H1 (cell line): ENCODE results near the gene ASCL2. TPM values are rescaled to one million over a fixed set of nuclear protein-coding genes. Genes with fewer than 3 reads are reported as not detected.

ENCODE experiments used
- CTCF ChIA-PET: fragments of 300-600 bp; sonication (Branson Sonifier 250); formaldehyde crosslinking; loops from one replicate; lab custom pipeline; 2021; ENCODE audit not compliant: partially characterized antibody; lab: Charles Lee
- POLR2A ChIA-PET: fragments of 300-600 bp; sonication (Branson Sonifier 250); formaldehyde crosslinking; loops from one replicate; lab custom pipeline; 2021; ENCODE audit warnings: inconsistent platforms; ENCODE audit not compliant: partially characterized antibody; lab: Charles Lee
- DNase-seq, 2 experiments: peaks; one replicate each; pipeline versions ENCODE4 v3.0.0 to v3.0.0-alpha.2; 2010 to 2022; ENCODE audit warnings: low spot score in 2 of 2, low read depth in 1 of 2, mixed read lengths in 1 of 2
- FAIRE-seq: peaks from 2 replicates; lab custom pipeline; 2011; peaks lifted over from hg19 to GRCh38; lab: Jason Lieb, UNC
- H2AFZ ChIP-seq: 2 replicates; pipeline ENCODE4 v1.8.1; 2012; ENCODE audit warnings: low read length, inconsistent platforms
- H2AK5ac ChIP-seq: 2 replicates; pipeline ENCODE4 v1.6.1; 2013; ENCODE audit warnings: low read depth, low read length
- H2BK120ac ChIP-seq: replicated peaks from 2 replicates; pipeline ENCODE3; 2013; ENCODE audit warnings: low read depth, low read length, inconsistent platforms
- H2BK12ac ChIP-seq: 2 replicates; pipeline ENCODE4 v1.6.1; 2013; ENCODE audit warnings: low read depth, low read length
- H2BK15ac ChIP-seq: 2 replicates; pipeline ENCODE4 v1.6.1; 2013; ENCODE audit warnings: low read length
- H2BK20ac ChIP-seq: 2 replicates; pipeline ENCODE4 v1.6.1; 2013; ENCODE audit warnings: low read length
- H2BK5ac ChIP-seq: 2 replicates; pipeline ENCODE4 v1.6.1; 2013; ENCODE audit warnings: low read depth, low read length
- H3K14ac ChIP-seq: 2 replicates; pipeline ENCODE4 v1.6.1; 2013; ENCODE audit warnings: inconsistent platforms; ENCODE audit not compliant: insufficient read length
- H3K18ac ChIP-seq: 2 replicates; pipeline ENCODE4 v1.6.1; 2013; ENCODE audit warnings: low read length; ENCODE audit errors: extremely low read depth
- H3K23ac ChIP-seq: 2 replicates; pipeline ENCODE4 v1.6.1; 2013; ENCODE audit warnings: inconsistent platforms; ENCODE audit not compliant: insufficient read length
- H3K23me2 ChIP-seq: 2 replicates; pipeline ENCODE4 v1.6.1; 2013; ENCODE audit warnings: low read depth, low read length
- H3K27ac ChIP-seq: 2 replicates; pipeline ENCODE4 v1.6.1; 2011; ENCODE audit warnings: low read depth, low read length, inconsistent platforms
- H3K27me3 ChIP-seq, 4 experiments: replicated peaks in 1 of 4; 1 replicate in 1 of 4; 2 replicates in 3 of 4; pipeline versions ENCODE4 v1.6.1 to v1.8.1; 2011 to 2013; ENCODE audit warnings: low read length in 3 of 4, mild to moderate bottlenecking in 3 of 4, inconsistent platforms in 2 of 4, mixed read lengths in 2 of 4, moderate library complexity in 1 of 4; ENCODE audit not compliant: control insufficient read depth in 3 of 4, insufficient read depth in 3 of 4; ENCODE audit errors: extremely low read depth in 1 of 4
- H3K36me3 ChIP-seq, 4 experiments: 2 replicates each; pipeline versions ENCODE4 v1.6.1 to v1.8.1; 2011 to 2013; ENCODE audit warnings: mild to moderate bottlenecking in 4 of 4, low read length in 3 of 4, moderate library complexity in 2 of 4, control low read depth in 1 of 4, inconsistent platforms in 1 of 4; ENCODE audit not compliant: insufficient read depth in 4 of 4, control insufficient read depth in 2 of 4
- H3K4ac ChIP-seq: replicated peaks from 2 replicates; pipeline ENCODE3; 2013; ENCODE audit warnings: low read length, low read depth, mixed read lengths, inconsistent platforms; ENCODE audit not compliant: insufficient read length
- H3K4me1 ChIP-seq, 4 experiments: replicated peaks in 1 of 4; 1 replicate in 1 of 4; 2 replicates in 3 of 4; pipeline versions ENCODE4 v1.6.1 to v1.8.1; 2011 to 2013; ENCODE audit warnings: low read length in 3 of 4, inconsistent platforms in 2 of 4, mixed read lengths in 1 of 4; ENCODE audit not compliant: insufficient read depth in 4 of 4, control insufficient read depth in 3 of 4
- H3K4me2 ChIP-seq, 2 experiments: 2 replicates each; pipeline versions ENCODE4 v1.6.1 to v1.8.1; 2011 to 2013; ENCODE audit warnings: low read depth in 2 of 2, low read length in 2 of 2, control low read depth in 1 of 2, inconsistent platforms in 1 of 2, mild to moderate bottlenecking in 1 of 2; ENCODE audit not compliant: insufficient read depth in 1 of 2
- H3K4me3 ChIP-seq, 4 experiments: fragments of 200-600, 300-600 bp in 1 of 4; sonication (generic), shearing (Covaris generic), sonication (Bioruptor Twin) in 1 of 4; 2 replicates each; pipeline versions ENCODE4 v1.5.1 to v1.8.1; 2011 to 2016; ENCODE audit warnings: low read length in 4 of 4, low read depth in 3 of 4, control low read depth in 2 of 4, inconsistent platforms in 2 of 4, mild to moderate bottlenecking in 2 of 4, mixed read lengths in 1 of 4, moderate library complexity in 1 of 4; ENCODE audit not compliant: insufficient read depth in 2 of 4; ENCODE audit errors: extremely low read depth in 1 of 4
- H3K56ac ChIP-seq: replicated peaks from 2 replicates; pipeline ENCODE3; 2013; ENCODE audit warnings: low read depth, mild to moderate bottlenecking, mixed read lengths, low read length, inconsistent platforms; ENCODE audit not compliant: insufficient read length
- H3K79me1 ChIP-seq: 2 replicates; pipeline ENCODE4 v1.6.1; 2013; ENCODE audit warnings: low read depth, low read length, control low read depth
- H3K79me2 ChIP-seq, 2 experiments: 2 replicates each; pipeline versions ENCODE4 v1.6.1 to v1.8.1; 2012 to 2013; ENCODE audit warnings: low read length in 2 of 2, mild to moderate bottlenecking in 2 of 2, inconsistent platforms in 1 of 2; ENCODE audit not compliant: insufficient read depth in 2 of 2, control insufficient read depth in 1 of 2
- H3K9ac ChIP-seq, 4 experiments: replicated peaks in 1 of 4; 1 replicate in 1 of 4; 2 replicates in 3 of 4; pipeline versions ENCODE4 v1.6.1 to v1.8.1; 2011 to 2013; ENCODE audit warnings: low read depth in 3 of 4, low read length in 3 of 4, control low read depth in 2 of 4, mild to moderate bottlenecking in 2 of 4, moderate library complexity in 2 of 4, inconsistent platforms in 1 of 4; ENCODE audit errors: extremely low read depth in 1 of 4
- H3K9me3 ChIP-seq, 2 experiments: 2 replicates each; pipeline versions ENCODE4 v1.6.1 to v1.8.1; 2012 to 2013; ENCODE audit warnings: mild to moderate bottlenecking in 2 of 2, moderate library complexity in 2 of 2, control low read depth in 1 of 2, inconsistent platforms in 1 of 2, low read depth in 1 of 2, low read length in 1 of 2, mixed read lengths in 1 of 2; ENCODE audit not compliant: insufficient read depth in 2 of 2
- H4K20me1 ChIP-seq, 2 experiments: replicated peaks in 1 of 2; 2 replicates each; pipeline versions ENCODE3 to v1.8.1; 2011 to 2013; ENCODE audit warnings: inconsistent platforms in 2 of 2, low read length in 2 of 2, mild to moderate bottlenecking in 1 of 2; ENCODE audit not compliant: insufficient read depth in 2 of 2, control insufficient read depth in 1 of 2
- H4K5ac ChIP-seq: 2 replicates; pipeline ENCODE4 v1.6.1; 2013; ENCODE audit warnings: low read length, low read depth, mixed read lengths, inconsistent platforms; ENCODE audit not compliant: insufficient read length
- H4K8ac ChIP-seq: 2 replicates; pipeline ENCODE4 v1.8.0; 2013; ENCODE audit warnings: mild to moderate bottlenecking, moderate library complexity, low read length, inconsistent platforms; ENCODE audit not compliant: insufficient read depth; ENCODE audit errors: extremely low read depth
- H4K91ac ChIP-seq: replicated peaks from 2 replicates; pipeline ENCODE3; 2013; ENCODE audit warnings: low read length, mixed read lengths, inconsistent platforms; ENCODE audit not compliant: insufficient read length
- SIRT6 ChIP-seq: IDR thresholded peaks from one replicate; pipeline ENCODE4 v1.7.1; 2012; ENCODE audit warnings: low read length, inconsistent platforms
- SUZ12 ChIP-seq: fragments of 200-600 bp; sonication (generic); IDR thresholded peaks from 2 replicates; pipeline ENCODE4 v1.6.1; 2012; ENCODE audit warnings: mild to moderate bottlenecking, inconsistent platforms, low read length, moderate library complexity, mixed read lengths
- WGBS, 2 experiments: shearing (Covaris generic) in 1 of 2; methylation state at CpG; one replicate each; pipeline versions ENCODE4 v1.1.6 to v1.1.7; 2013 to 2015; ENCODE audit warnings: low lambda C conversion rate in 2 of 2, mixed read lengths in 2 of 2, inconsistent platforms in 1 of 2, low coverage in 1 of 2, missing lambda C conversion rate in 1 of 2; ENCODE audit not compliant: insufficient replicate concordance in 2 of 2, insufficient coverage in 1 of 2, insufficient read length in 1 of 2; ENCODE audit errors: extremely low coverage in 1 of 2, missing lambda C conversion rate in 1 of 2; 5-methylcytosine and 5-hydroxymethylcytosine counted together
- polyA plus RNA-seq, 7 experiments: library from polyadenylated mRNA; depleted of rRNA in 3 of 7; stranded (reverse) in 5 of 7; unstranded in 2 of 7; fragments of >200 nt in 5 of 7; fragments of 200-250 nt in 2 of 7; gene quantifications; 1 replicate in 5 of 7; 2 replicates in 1 of 7; 4 replicates in 1 of 7; pipeline versions ENCODE4 v1.2.1 to v1.2.3, GENCODE V29; 2011 to 2013; ENCODE audit warnings: missing spikeins in 2 of 7, mixed read lengths in 2 of 7
- total RNA-seq: library from RNA; stranded (reverse); fragmentation: NEBNext Ultra II Directional; extraction: Animal tissue kit (Norgen Biotek cat#: 25700); gene quantifications from 2 replicates; pipeline ENCODE4 v1.2.1, GENCODE V29; 2021

The ASCL2 gene
- total and polyA plus RNA-seq, 2 of the 8 experiments (the other 6 are each of a cell fraction or from before 2014, with no cell fraction given) = 0.51 to 0.56 TPM

GRCh38 chr11:2267851-2268728, 2.3 kb downstream of the ASCL2 start:
- H3K56ac ChIP-seq = no peak overlapping the region
- no peak overlapping the region for H2BK120ac ChIP-seq
- peak overlapping the region in 3 of 4 experiments; percentile 15 to 67 (median 26); a peak in 4 of 8 replicates for H3K4me3 ChIP-seq
- H2BK15ac ChIP-seq = peak overlapping the region; percentile 83; the same call in 1 of the 2 replicates
- no peak for DNase-seq
- peaks cover 0 to 12% of the 10 kb centered on the region in 2 experiments; a peak in 1 of 4 replicates for H3K9me3 ChIP-seq
- no peak for FAIRE-seq
- H3K4me1 ChIP-seq = peaks cover 0 to 14% (median 3%) of the 10 kb centered on the region in 4 experiments; a peak in 3 of 7 replicates
- H2BK20ac ChIP-seq = no peak overlapping the region
- no peaks in the 10 kb centered on the region for H3K79me1 ChIP-seq
- no peaks in the 10 kb centered on the region for H4K20me1 ChIP-seq
- H3K9ac ChIP-seq = no peak overlapping the region; a peak in 1 of 7 replicates
- H2BK5ac ChIP-seq = no peak overlapping the region
- H3K79me2 ChIP-seq = no peaks in the 10 kb centered on the region
- CTCF ChIA-PET = interaction anchor here (0.9 to 2.2 kb wide), 10 partner anchors 17 to 117 kb away, joined by 3 to 6 read pairs (median 3); partner anchors contain the start of genes C11orf21 and TSPAN32
- H3K23me2 ChIP-seq = peaks cover 8% of the 10 kb centered on the region; the same call in 1 of the 2 replicates
- peak overlapping the region; percentile 15 for H4K91ac ChIP-seq
- WGBS, 2 experiments = 83% methylated on average over 25 of the region's 26 CpGs; no CpG with 5 or more reads in 1 of the 2 experiments
- no peak overlapping the region for H3K27ac ChIP-seq
- H3K4ac ChIP-seq = no peak overlapping the region
- H3K23ac ChIP-seq = no peak overlapping the region
- peak overlapping the region; percentile 51 to 62; a peak in 3 of 4 replicates for H3K4me2 ChIP-seq
- no peak overlapping the region for H2BK12ac ChIP-seq
- TF ChIP-seq SIRT6 = no peak
- TF ChIP-seq SUZ12 = no peak
- TF ChIP-seq, all 59 proteins: peak for 0
- POLR2A ChIA-PET = no interaction called here
- no peak overlapping the region for H4K5ac ChIP-seq
- peaks cover 0 to 6% (median 0%) of the 10 kb centered on the region in 4 experiments; a peak in 1 of 8 replicates for H3K36me3 ChIP-seq
- no peak overlapping the region for H4K8ac ChIP-seq
- no peak overlapping the region for H3K14ac ChIP-seq
- no peak overlapping the region for H2AFZ ChIP-seq
- peaks cover 21 to 82% (median 63%) of the 10 kb centered on the region in 4 experiments for H3K27me3 ChIP-seq
- H2AK5ac ChIP-seq = no peak overlapping the region; the same call in 1 of the 2 replicates
- no peak overlapping the region; the same call in 1 of the 2 replicates for H3K18ac ChIP-seq
